DND-41 (cell line): ENCODE data around the gene SNAP29.
"Not testable (repeated sequence)": the region's sequence is repeated elsewhere in the genome, so short reads cannot be mapped to it uniquely, and the experiment has no call there.

Experiments
- ATAC-seq: fragments of 200-7000 bp; cut with Tn5 transposase; 3 replicates; pipeline ENCODE4 v1.9.1; 2021; ENCODE audit warnings: low read depth; ENCODE audit not compliant: insufficient read depth
- DNase-seq: peaks from one replicate; pipeline ENCODE4 v3.0.0-alpha.2; 2020
- H2AFZ ChIP-seq: 2 replicates; pipeline ENCODE4 v1.6.0; 2012; ENCODE audit warnings: low read depth, low read length
- H3K27ac ChIP-seq: 2 replicates; pipeline ENCODE4 v1.5.1; 2012; ENCODE audit warnings: low read length, inconsistent platforms
- H3K27me3 ChIP-seq: fragments of 200-600 bp; sonication (generic); 2 replicates; pipeline ENCODE4 v1.6.0; 2012; ENCODE audit warnings: low read length, mild to moderate bottlenecking, inconsistent platforms; ENCODE audit not compliant: insufficient read depth, poor library complexity
- H3K36me3 ChIP-seq: 2 replicates; pipeline ENCODE4 v1.5.1; 2012; ENCODE audit warnings: low read length, inconsistent platforms; ENCODE audit not compliant: insufficient read depth
- H3K4me1 ChIP-seq: 2 replicates; pipeline ENCODE4 v1.5.1; 2012; ENCODE audit warnings: mild to moderate bottlenecking, low read length; ENCODE audit not compliant: insufficient read depth
- H3K4me2 ChIP-seq: 2 replicates; pipeline ENCODE4 v1.6.0; 2012; ENCODE audit warnings: mild to moderate bottlenecking, moderate library complexity, low read length, inconsistent platforms; ENCODE audit not compliant: insufficient read depth
- H3K4me3 ChIP-seq, 2 experiments: fragments of 200-600 bp in 1 of 2; shearing (Covaris generic) in 1 of 2; 2 replicates each; pipeline ENCODE4 v1.5.1; 2012 to 2016; ENCODE audit warnings: inconsistent platforms in 2 of 2, low read length in 2 of 2, mild to moderate bottlenecking in 2 of 2, low read depth in 1 of 2, moderate library complexity in 1 of 2
- H3K79me2 ChIP-seq: 2 replicates; pipeline ENCODE4 v1.6.0; 2012; ENCODE audit warnings: low read length, inconsistent platforms; ENCODE audit not compliant: insufficient read depth
- H3K9ac ChIP-seq: 2 replicates; pipeline ENCODE4 v1.6.0; 2012; ENCODE audit warnings: low read depth, mild to moderate bottlenecking, inconsistent platforms, low read length, moderate library complexity
- H3K9me3 ChIP-seq: 2 replicates; pipeline ENCODE4 v1.5.1; 2012; ENCODE audit warnings: low read length, moderate library complexity, mild to moderate bottlenecking, inconsistent platforms; ENCODE audit not compliant: insufficient read depth, severe bottlenecking
- H4K20me1 ChIP-seq: 2 replicates; pipeline ENCODE4 v1.6.0; 2012; ENCODE audit warnings: low read length; ENCODE audit not compliant: insufficient read depth
- CTCF ChIP-seq: IDR thresholded peaks from 2 replicates; pipeline ENCODE4 v1.5.1; 2012; ENCODE audit warnings: borderline replicate concordance, low read length, moderate library complexity, mild to moderate bottlenecking; ENCODE audit not compliant: poor library complexity, severe bottlenecking; ENCODE audit errors: extremely low read depth
- EZH2 ChIP-seq: IDR thresholded peaks from 3 replicates; pipeline ENCODE4 v1.6.1; 2012; ENCODE audit warnings: borderline replicate concordance, low read depth, mild to moderate bottlenecking, moderate library complexity, low read length, inconsistent platforms; ENCODE audit not compliant: severe bottlenecking

The SNAP29 gene

DNA sequence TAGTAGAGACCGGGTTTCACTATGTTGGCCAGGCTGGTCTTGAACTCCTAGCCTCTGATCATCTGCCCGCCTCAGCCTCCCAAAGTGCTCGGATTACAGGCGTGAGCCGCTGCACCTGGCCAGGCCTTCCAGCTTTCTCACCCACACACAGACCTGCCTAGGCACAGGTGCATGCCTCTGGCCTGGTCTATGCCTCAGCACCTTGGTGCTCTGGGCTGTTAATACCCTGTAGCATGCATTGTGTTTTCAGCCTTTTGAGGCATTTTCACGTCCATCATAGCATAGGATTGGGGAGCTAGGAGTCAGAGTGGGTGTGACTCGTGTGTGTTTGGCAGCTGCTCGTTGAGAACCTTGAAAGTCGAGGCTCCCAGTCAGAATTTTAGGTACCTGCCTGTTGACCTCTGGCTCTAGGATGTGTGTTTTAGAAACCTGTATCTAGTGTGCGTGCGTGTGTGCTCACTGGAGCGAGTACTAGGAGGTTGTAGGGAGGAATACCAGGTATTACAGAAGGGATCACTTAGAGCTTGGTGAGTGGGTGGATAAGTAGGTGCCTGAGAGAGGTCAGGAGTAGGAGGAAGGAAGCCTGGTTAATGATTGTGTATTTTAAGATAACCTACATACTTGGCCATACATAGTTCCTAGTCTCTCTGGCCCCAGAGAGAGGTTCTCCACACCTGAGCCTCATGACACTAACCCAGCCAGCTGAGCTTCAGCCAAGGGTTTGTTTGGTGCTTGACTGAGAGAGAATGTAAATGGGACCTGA is 78.4 kb downstream of the SNAP29 start:
- Histone ChIP-seq H3K36me3 (peaks cover 86% of the 10 kb centered on the region), H3K4me2 (no peak overlapping the region), H3K9me3 (no peaks in the 10 kb centered on the region), H3K27ac (no peak overlapping the region), H2AFZ (no peak overlapping the region), H4K20me1 (peaks cover 90% of the 10 kb centered on the region), H3K27me3 (no peaks in the 10 kb centered on the region), H3K79me2 (peaks cover 96% of the 10 kb centered on the region), H3K4me3 (no peak overlapping the region), H3K4me1 (peaks cover 4% of the 10 kb centered on the region), H3K9ac (no peak overlapping the region)
- DNase-seq (no peak), ATAC-seq (no peak)
- TF ChIP-seq CTCF (no peak), EZH2 (no peak)

DNA sequence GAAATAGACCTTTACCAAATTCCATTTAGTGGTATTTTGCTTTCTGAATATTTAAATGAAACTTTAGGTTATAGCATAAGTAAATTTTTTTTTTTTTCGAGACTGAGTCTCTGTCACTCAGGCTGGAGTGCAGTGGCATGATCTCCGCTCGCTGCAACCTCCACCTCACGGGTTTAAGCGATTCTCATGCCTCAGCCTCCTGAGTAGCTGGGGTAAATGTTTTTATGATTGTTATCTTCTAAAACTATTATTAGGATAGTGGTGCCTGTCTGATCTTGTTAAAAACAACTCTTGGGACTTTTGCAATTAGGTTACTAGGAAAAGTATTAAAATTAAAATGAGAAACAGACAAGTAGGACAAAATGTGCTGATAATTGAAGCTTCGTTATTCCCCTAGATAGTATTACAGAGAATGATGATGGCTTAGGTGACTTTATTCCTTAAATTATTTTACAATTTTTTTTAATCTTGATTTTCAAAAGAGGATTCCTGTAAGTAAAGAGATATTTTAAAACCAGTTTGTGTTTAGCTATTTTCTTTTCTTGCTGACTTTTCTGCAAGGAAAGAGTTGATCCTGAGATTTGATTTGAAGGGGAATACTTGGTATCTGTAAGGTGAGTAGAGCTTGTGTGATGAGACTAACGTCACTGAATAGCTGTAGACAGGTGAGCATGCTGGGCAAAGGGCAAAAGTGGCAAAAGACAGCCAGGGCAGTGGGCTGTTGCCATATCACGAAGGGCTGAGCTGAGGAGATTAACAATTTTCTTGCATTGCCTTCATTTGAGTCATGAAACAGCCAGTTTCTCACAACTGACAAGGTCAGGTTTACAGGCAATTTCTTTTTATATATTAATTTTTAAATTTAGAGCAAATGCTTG is 79.2 kb downstream of the SNAP29 start:
- H3K36me3 ChIP-seq: peaks cover 89% of the 10 kb centered on the region
- H4K20me1 ChIP-seq: peaks cover 89% of the 10 kb centered on the region
- peaks cover 96% of the 10 kb centered on the region for H3K79me2 ChIP-seq
- peaks cover 4% of the 10 kb centered on the region for H3K4me1 ChIP-seq
- no peaks in the 10 kb centered on the region for H3K27me3 ChIP-seq
- no peaks in the 10 kb centered on the region for H3K9me3 ChIP-seq
- ATAC-seq: no peak
- H3K4me3 ChIP-seq: no peak overlapping the region
- no peak overlapping the region for H3K27ac ChIP-seq
- H3K4me2 ChIP-seq: no peak overlapping the region
- no peak for DNase-seq
- no peak overlapping the region for H3K9ac ChIP-seq
- H2AFZ ChIP-seq: no peak overlapping the region
- no peak for TF ChIP-seq EZH2
- no peak for TF ChIP-seq CTCF

DNA sequence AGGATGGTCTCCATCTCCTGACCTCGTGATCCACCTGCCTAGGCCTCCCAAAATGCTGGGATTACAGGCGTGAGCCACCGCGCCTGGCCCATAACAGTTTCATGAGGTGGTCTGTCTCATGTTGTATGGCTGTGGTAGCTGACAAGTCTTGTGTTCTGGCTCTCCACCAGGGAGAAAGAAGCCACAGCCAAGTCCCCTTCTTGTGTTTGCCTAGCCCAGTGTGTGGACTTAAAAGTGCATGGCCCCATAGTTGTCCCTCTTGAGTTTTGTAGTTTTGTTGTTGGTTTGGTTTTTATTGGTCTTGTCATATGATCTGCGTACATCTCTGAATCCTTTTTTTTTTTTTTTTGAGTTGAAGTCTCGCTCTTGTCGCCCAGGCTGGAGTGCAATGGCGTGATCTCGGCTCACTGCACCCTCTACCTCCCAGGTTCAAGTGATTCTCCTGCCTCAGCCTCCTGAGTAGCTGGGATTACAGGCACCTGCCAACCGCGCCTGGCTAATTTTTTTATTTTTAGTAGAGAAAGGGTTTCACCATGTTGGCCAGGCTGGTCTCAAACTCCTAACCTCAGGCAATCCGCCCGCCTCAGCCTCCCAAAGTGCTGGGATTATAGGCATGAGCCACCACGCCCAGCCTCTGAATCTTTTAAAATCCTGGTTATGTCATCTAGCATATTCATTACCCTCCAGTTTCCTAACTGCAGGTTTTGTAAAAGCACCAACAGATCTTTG is 80.8 kb downstream of the SNAP29 start:
- not testable (repeated sequence) for H3K9ac ChIP-seq, H3K9me3 ChIP-seq, H3K4me1 ChIP-seq, H3K4me2 ChIP-seq, H3K27ac ChIP-seq, DNase-seq, H3K4me3 ChIP-seq, H2AFZ ChIP-seq, ATAC-seq, H3K27me3 ChIP-seq
- H3K79me2 ChIP-seq: peaks cover 96% of the 10 kb centered on the region
- H4K20me1 ChIP-seq: peaks cover 89% of the 10 kb centered on the region
- peaks cover 84% of the 10 kb centered on the region for H3K36me3 ChIP-seq
